Sigmoid colon (tissue), 7 donors: ENCODE data around the gene SERPINA4. TPM values are rescaled to one million over a fixed set of nuclear protein-coding genes. Genes with fewer than 3 reads are reported as not detected.

Experiments
- DNase-seq: peaks from one replicate; pipeline ENCODE4 v3.0.0-alpha.2; 2019
- H3K27ac ChIP-seq, 4 donors: fragments of 200-600 bp; sonication (generic); one replicate each; pipeline ENCODE4 v1.5.1; 2016 to 2019; ENCODE audit warnings: mild to moderate bottlenecking in 1 of 4
- H3K27me3 ChIP-seq, 3 donors: fragments of 200-600 bp; sonication (generic); one replicate each; pipeline ENCODE4 v1.5.1; 2019; ENCODE audit warnings: mild to moderate bottlenecking in 1 of 3
- H3K36me3 ChIP-seq, 4 donors: fragments of 200-600 bp; sonication (generic); one replicate each; pipeline ENCODE4 v1.5.1; 2016 to 2019
- H3K4me1 ChIP-seq, 4 donors: fragments of 200-600 bp; sonication (generic); one replicate each; pipeline ENCODE4 v1.5.1; 2017 to 2019
- H3K4me3 ChIP-seq, 4 donors: fragments of 200-600 bp; sonication (generic); one replicate each; pipeline ENCODE4 v1.5.1; 2017 to 2019; ENCODE audit warnings: mild to moderate bottlenecking in 2 of 4, moderate library complexity in 1 of 4
- H3K9me3 ChIP-seq, 4 donors: fragments of 200-600 bp in 3 of 4; sonication (generic) in 3 of 4; one replicate each; pipeline versions ENCODE4 v1.5.1 to v1.6.1; 2013 to 2019
- EP300 ChIP-seq, 4 donors: sonication (generic); formaldehyde crosslinking; IDR thresholded peaks; one replicate each; pipeline ENCODE4 v1.6.1; 2017; ENCODE audit warnings: antibody characterized with exemption in 4 of 4
- POLR2A ChIP-seq, 2 donors: fragments of 450-650 bp; IDR thresholded peaks; one replicate each; pipeline ENCODE4 v1.6.1; 2016; ENCODE audit warnings: antibody characterized with exemption in 2 of 2, mild to moderate bottlenecking in 2 of 2, moderate library complexity in 2 of 2
- POLR2AphosphoS5 ChIP-seq, 4 donors: sonication (generic); formaldehyde crosslinking; IDR thresholded peaks; one replicate each; pipeline ENCODE4 v1.6.1; 2017; ENCODE audit warnings: antibody characterized with exemption in 4 of 4
- WGBS, 2 donors: extraction: QIAGEN DNeasy Blood & Tissue Kit; methylation state at CpG; one replicate each; pipeline ENCODE4 v1.1.7; 2013; 5-methylcytosine and 5-hydroxymethylcytosine counted together
- intact Hi-C: fragments of 100-400 bp; cut with DNase I; formaldehyde crosslinking; loops from one replicate; pipeline ENCODE4 v1.15.1; 2023
- polyA plus RNA-seq, 3 donors: library from polyadenylated mRNA; stranded (reverse); fragments of 200-250 nt; gene quantifications; one replicate each; pipeline ENCODE4 v1.2.3, GENCODE V29; 2013
- total RNA-seq, 4 donors: library from RNA; depleted of rRNA; stranded (reverse); fragments of >200 nt; gene quantifications; one replicate each; pipeline ENCODE4 v1.1.0, GENCODE V29; 2016
- TF ChIP-seq, protein P1 (sequence below), 4 experiments: fragments of 450-650 bp in 3 of 4; fragments of 200-600 bp in 1 of 4; IDR thresholded peaks; one replicate each; pipeline ENCODE4 v1.5.1; 2016 to 2019; ENCODE audit warnings: antibody characterized with exemption in 4 of 4, mild to moderate bottlenecking in 3 of 4, moderate library complexity in 2 of 4
- donor health status: healthy with polysubstance abuse.
- donor health status: Bipolar disorder and iron deficiency.
- donor health status: healthy.

The SERPINA4 gene
- total and polyA plus RNA-seq, 7 donors: not detected

GRCh38 chr14:94592457-94592856, 31.2 kb downstream of the SERPINA4 start:
- H3K27ac ChIP-seq: no peak overlapping the region
- no peak overlapping the region for H3K4me3 ChIP-seq
- no peaks in the 10 kb centered on the region for H3K27me3 ChIP-seq
- no peak for DNase-seq
- intact Hi-C loops: no loop called here
- no peaks in the 10 kb centered on the region for H3K4me1 ChIP-seq
- no peaks in the 10 kb centered on the region for H3K9me3 ChIP-seq
- no peak for TF ChIP-seq EP300 (IDR thresholded peaks at IDR 0.05)
- no peak for TF ChIP-seq POLR2A (IDR thresholded peaks at IDR 0.05)
- TF ChIP-seq POLR2AphosphoS5 (IDR thresholded peaks at IDR 0.05): no peak
- TF ChIP-seq, protein P1, sequence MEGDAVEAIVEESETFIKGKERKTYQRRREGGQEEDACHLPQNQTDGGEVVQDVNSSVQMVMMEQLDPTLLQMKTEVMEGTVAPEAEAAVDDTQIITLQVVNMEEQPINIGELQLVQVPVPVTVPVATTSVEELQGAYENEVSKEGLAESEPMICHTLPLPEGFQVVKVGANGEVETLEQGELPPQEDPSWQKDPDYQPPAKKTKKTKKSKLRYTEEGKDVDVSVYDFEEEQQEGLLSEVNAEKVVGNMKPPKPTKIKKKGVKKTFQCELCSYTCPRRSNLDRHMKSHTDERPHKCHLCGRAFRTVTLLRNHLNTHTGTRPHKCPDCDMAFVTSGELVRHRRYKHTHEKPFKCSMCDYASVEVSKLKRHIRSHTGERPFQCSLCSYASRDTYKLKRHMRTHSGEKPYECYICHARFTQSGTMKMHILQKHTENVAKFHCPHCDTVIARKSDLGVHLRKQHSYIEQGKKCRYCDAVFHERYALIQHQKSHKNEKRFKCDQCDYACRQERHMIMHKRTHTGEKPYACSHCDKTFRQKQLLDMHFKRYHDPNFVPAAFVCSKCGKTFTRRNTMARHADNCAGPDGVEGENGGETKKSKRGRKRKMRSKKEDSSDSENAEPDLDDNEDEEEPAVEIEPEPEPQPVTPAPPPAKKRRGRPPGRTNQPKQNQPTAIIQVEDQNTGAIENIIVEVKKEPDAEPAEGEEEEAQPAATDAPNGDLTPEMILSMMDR (IDR thresholded peaks at IDR 0.05): no peak
- no peaks in the 10 kb centered on the region for H3K36me3 ChIP-seq

DNA sequence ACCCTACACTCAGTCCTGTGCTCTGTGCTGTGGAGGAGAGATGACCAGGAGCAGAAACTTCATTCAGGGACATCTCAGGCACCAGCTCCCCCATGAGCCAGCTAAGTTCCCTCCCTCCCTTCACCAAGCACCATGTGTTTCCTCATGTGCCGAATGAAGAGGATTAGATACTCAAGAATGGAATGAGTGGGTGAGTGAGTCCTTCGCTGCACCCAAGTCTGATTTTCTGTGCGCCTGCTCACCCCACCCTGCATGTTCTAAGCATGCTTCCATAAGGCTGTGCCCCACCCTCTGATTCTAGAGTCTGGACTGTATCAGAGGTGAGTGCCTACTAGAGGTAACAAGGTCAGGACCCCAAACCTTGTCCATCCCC, 32.1 kb downstream of the SERPINA4 start:
- TF ChIP-seq POLR2A (IDR thresholded peaks at IDR 0.05) (no peak), EP300 (IDR thresholded peaks at IDR 0.05) (no peak), POLR2AphosphoS5 (IDR thresholded peaks at IDR 0.05) (no peak)
- TF ChIP-seq, protein P1 (IDR thresholded peaks at IDR 0.05): no peak
- no peaks in the 10 kb centered on the region for H3K36me3 ChIP-seq

GRCh38 chr14:94593749-94594431, 32.6 kb downstream of the SERPINA4 start:
- intact Hi-C loops: no loop called here
- H3K9me3 ChIP-seq: no peaks in the 10 kb centered on the region
- no peaks in the 10 kb centered on the region for H3K27me3 ChIP-seq
- H3K27ac ChIP-seq: no peak overlapping the region
- WGBS, 2 donors: 72 to 76% methylated on average over 4 of the region's 4 CpGs
- peaks cover 0 to 6% (median 4%) of the 10 kb centered on the region in 4 donors for H3K4me1 ChIP-seq
- no peak for DNase-seq
- no peaks in the 10 kb centered on the region for H3K36me3 ChIP-seq
- no peak overlapping the region for H3K4me3 ChIP-seq
- no peak for TF ChIP-seq POLR2AphosphoS5 (IDR thresholded peaks at IDR 0.05)
- TF ChIP-seq POLR2A (IDR thresholded peaks at IDR 0.05): no peak
- TF ChIP-seq, protein P1 (IDR thresholded peaks at IDR 0.05): no peak
- no peak for TF ChIP-seq EP300 (IDR thresholded peaks at IDR 0.05)

More for the DNA sequence above, 32.1 kb downstream of the SERPINA4 start:
- H3K27ac ChIP-seq: no peak overlapping the region
- H3K4me1 ChIP-seq: peaks cover 0 to under 1% (median 0%) of the 10 kb centered on the region in 4 donors
- H3K9me3 ChIP-seq: no peaks in the 10 kb centered on the region
- no peak overlapping the region for H3K4me3 ChIP-seq
- intact Hi-C loops: no loop called here
- 79 to 90% methylated on average over 3 of the region's 3 CpGs for WGBS, 2 donors
- no peak for DNase-seq
- no peaks in the 10 kb centered on the region for H3K27me3 ChIP-seq

DNA sequence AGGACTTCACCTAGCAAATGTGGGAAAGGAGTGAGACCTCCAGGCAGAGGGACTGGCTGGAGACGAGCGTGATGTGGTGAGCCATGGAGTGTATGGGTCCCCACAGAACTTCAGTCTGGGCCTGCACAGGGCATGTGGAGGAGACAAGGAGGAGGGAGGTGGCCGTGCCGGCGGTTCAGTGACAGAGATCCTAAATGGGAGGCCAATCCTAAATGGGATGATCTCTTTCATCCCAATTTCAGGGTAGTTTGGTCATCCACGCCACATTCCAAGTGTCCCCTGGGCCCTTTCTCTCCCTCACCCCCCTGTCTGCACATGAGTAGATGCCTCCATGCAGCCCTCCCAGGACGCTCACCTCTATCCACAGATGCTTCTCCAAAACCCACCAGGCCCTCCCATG, 33.2 kb downstream of the SERPINA4 start:
- no peak overlapping the region for H3K27ac ChIP-seq
- no peak overlapping the region for H3K4me3 ChIP-seq
- 89 to 93% methylated on average over 7 of the region's 7 CpGs for WGBS, 2 donors
- no peaks in the 10 kb centered on the region for H3K27me3 ChIP-seq
- no peak for DNase-seq
- TF ChIP-seq, protein P1 (IDR thresholded peaks at IDR 0.05): no peak
- TF ChIP-seq POLR2A (IDR thresholded peaks at IDR 0.05) (no peak), POLR2AphosphoS5 (IDR thresholded peaks at IDR 0.05) (no peak), EP300 (IDR thresholded peaks at IDR 0.05) (no peak)
- H3K4me1 ChIP-seq: peaks cover 0 to 12% (median 9%) of the 10 kb centered on the region in 4 donors
- no peaks in the 10 kb centered on the region for H3K36me3 ChIP-seq
- no peaks in the 10 kb centered on the region for H3K9me3 ChIP-seq
- intact Hi-C loops: no loop called here

DNA sequence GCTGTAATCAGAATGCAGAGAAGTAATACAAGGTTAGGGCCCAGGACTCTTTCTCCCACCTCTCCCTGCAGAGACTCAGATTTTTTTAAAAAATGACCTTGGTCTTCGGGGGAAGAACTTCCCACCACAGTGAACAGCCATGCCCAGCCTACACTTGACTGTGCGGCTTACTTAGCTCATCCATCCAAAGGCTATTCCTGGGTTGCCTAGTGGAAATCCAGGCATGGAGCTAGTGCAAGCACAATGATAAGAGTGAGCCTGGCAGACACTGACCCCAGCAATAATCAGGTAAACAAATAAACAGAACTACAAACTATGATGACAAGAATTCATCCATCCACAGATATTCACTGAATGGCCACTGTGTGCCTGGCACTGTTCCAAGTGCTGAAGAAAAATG, 34.7 kb downstream of the SERPINA4 start:
- WGBS, 2 donors: 69 to 94% methylated on average over 2 of the region's 2 CpGs
- TF ChIP-seq, protein P1 (IDR thresholded peaks at IDR 0.05): no peak
- TF ChIP-seq EP300 (IDR thresholded peaks at IDR 0.05) (no peak), POLR2AphosphoS5 (IDR thresholded peaks at IDR 0.05) (no peak), POLR2A (IDR thresholded peaks at IDR 0.05) (no peak)
- Histone ChIP-seq H3K27ac (no peak overlapping the region), H3K36me3 (no peaks in the 10 kb centered on the region), H3K4me1 (peaks cover 0 to 25% (median 24%) of the 10 kb centered on the region in 4 donors), H3K9me3 (no peaks in the 10 kb centered on the region), H3K4me3 (no peak overlapping the region), H3K27me3 (no peaks in the 10 kb centered on the region)
- intact Hi-C loops: no loop called here
- no peak for DNase-seq
